Activated CD4-positive, alpha-beta T cell treated with anti-CD3 and anti-CD28 coated beads, Interleukin-2, amount 50 U/mL, for 4 hours (primary cell): ENCODE measurements around the gene CACNG6.

Source experiments
- DNase-seq, 2 experiments: peaks; one replicate each; pipeline ENCODE4 v3.0.0-alpha.2; 2020

CACNG6 gene

GRCh38 chr19:54047616-54048015, 56.2 kb downstream of the CACNG6 start:
- DNase-seq: no peak
